Hepatocyte (in vitro differentiated cells): ENCODE measurements around the gene CIDEB. TPM values are rescaled to one million over a fixed set of nuclear protein-coding genes. Genes with fewer than 3 reads are reported as not detected.

Experiments used
- DNase-seq: peaks from one replicate; pipeline ENCODE4 v3.0.0-alpha.2; 2016; ENCODE audit warnings: low spot score
- H2AFZ ChIP-seq: fragments of 200-600 bp; sonication (generic); 2 replicates; pipeline ENCODE4 v1.6.0; 2016; ENCODE audit warnings: antibody characterized with exemption, mild to moderate bottlenecking
- H3K27ac ChIP-seq: fragments of 200-600 bp; sonication (generic); 2 replicates; pipeline ENCODE4 v1.5.1; 2016; ENCODE audit warnings: mild to moderate bottlenecking
- H3K27me3 ChIP-seq: fragments of 200-600 bp; sonication (generic); 2 replicates; pipeline ENCODE4 v1.6.1; 2016
- H3K36me3 ChIP-seq: fragments of 200-600 bp; sonication (generic); replicated peaks from 2 replicates; pipeline ENCODE4 v1.5.1; 2016; ENCODE audit warnings: low read depth; ENCODE audit not compliant: insufficient read depth
- H3K4me1 ChIP-seq: fragments of 200-600 bp; sonication (generic); 2 replicates; pipeline ENCODE4 v1.5.1; 2016; ENCODE audit warnings: mild to moderate bottlenecking, moderate library complexity; ENCODE audit not compliant: insufficient read depth
- H3K4me2 ChIP-seq: fragments of 200-600 bp; sonication (generic); 2 replicates; pipeline ENCODE4 v1.6.0; 2016
- H3K4me3 ChIP-seq: fragments of 200-600 bp; sonication (generic); 2 replicates; pipeline ENCODE4 v1.5.1; 2016; ENCODE audit warnings: mild to moderate bottlenecking
- H3K79me2 ChIP-seq: fragments of 200-600 bp; sonication (generic); 2 replicates; pipeline ENCODE4 v1.6.0; 2017; ENCODE audit warnings: mild to moderate bottlenecking
- H3K9me2 ChIP-seq: fragments of 200-600 bp; sonication (generic); replicated peaks from 2 replicates; pipeline ENCODE4 v1.6.0; 2017; ENCODE audit warnings: mild to moderate bottlenecking; ENCODE audit not compliant: insufficient read depth
- H3K9me3 ChIP-seq: fragments of 200-600 bp; sonication (generic); 2 replicates; pipeline ENCODE4 v1.5.1; 2016; ENCODE audit warnings: low read depth, mild to moderate bottlenecking
- H4K20me1 ChIP-seq: fragments of 200-600 bp; sonication (generic); 2 replicates; pipeline ENCODE4 v1.6.0; 2016; ENCODE audit warnings: mild to moderate bottlenecking; ENCODE audit not compliant: insufficient read depth, poor library complexity, severe bottlenecking
- EZH2 ChIP-seq: fragments of 200-600 bp; sonication (generic); IDR thresholded peaks from 2 replicates; pipeline ENCODE4 v1.6.1; 2016; ENCODE audit warnings: antibody characterized with exemption, mild to moderate bottlenecking, borderline replicate concordance
- EZH2phosphoT487 ChIP-seq: fragments of 200-600 bp; sonication (generic); IDR thresholded peaks from one replicate; pipeline ENCODE4 v1.6.1; 2018; ENCODE audit warnings: antibody characterized with exemption, mild to moderate bottlenecking, low read depth, moderate library complexity; ENCODE audit not compliant: unreplicated experiment, severe bottlenecking
- WGBS: methylation state at CpG from one replicate; pipeline ENCODE4 v1.1.6; 2016; ENCODE audit warnings: low lambda C conversion rate; ENCODE audit errors: missing lambda C conversion rate; 5-methylcytosine and 5-hydroxymethylcytosine counted together
- polyA plus RNA-seq: library from polyadenylated mRNA; unstranded; fragments of >200 nt; fragmentation: Nextera tagmentation; extraction: Ambion mirVana; gene quantifications from 2 replicates; pipeline ENCODE4 v1.2.1, GENCODE V29; 2016
- total RNA-seq: library from RNA; depleted of rRNA; stranded (reverse); fragments of >200 nt; gene quantifications from 2 replicates; pipeline ENCODE4 v1.2.3, GENCODE V29; 2014
- TF ChIP-seq, protein P1 (sequence below): fragments of 200-600 bp; sonication (generic); IDR thresholded peaks from 2 replicates; pipeline ENCODE4 v1.5.1; 2016; ENCODE audit warnings: antibody characterized with exemption, mild to moderate bottlenecking; ENCODE audit not compliant: poor library complexity

Gene CIDEB
- total and polyA plus RNA-seq, 2 experiments from 2014 or later: 43.0 to 59.9 TPM

DNA sequence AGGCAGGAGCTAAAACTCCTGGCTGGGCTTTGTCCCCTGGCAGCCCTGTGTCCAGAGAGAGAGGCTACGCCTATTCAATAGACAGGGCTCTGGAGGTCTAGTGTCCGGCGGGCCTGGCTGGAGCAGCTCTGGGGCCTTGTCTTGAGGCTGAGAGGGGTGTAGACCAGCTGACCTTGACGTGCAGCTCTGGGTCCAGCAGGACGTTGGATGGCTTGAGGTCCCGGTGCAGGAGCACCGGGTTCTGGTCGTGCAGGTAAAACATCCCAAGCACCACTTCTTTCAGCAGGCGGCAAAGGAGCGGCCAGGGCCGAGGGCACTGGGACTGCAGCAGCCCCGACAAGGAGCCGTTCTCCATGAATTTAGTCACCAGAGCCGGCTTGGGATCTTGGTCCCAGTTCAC, 31.1 kb upstream of the CIDEB start:
- Histone ChIP-seq H3K27me3 (peaks cover 54% of the 10 kb centered on the region), H3K36me3 (no peaks in the 10 kb centered on the region), H3K79me2 (no peaks in the 10 kb centered on the region), H2AFZ (no peak overlapping the region), H3K4me2 (peak overlapping the region; percentile 83), H3K4me1 (peaks cover 19% of the 10 kb centered on the region), H3K9me3 (no peaks in the 10 kb centered on the region), H3K4me3 (no peak overlapping the region), H3K9me2 (no peaks in the 10 kb centered on the region), H4K20me1 (no peaks in the 10 kb centered on the region), H3K27ac (no peak overlapping the region)
- no peak for DNase-seq
- TF ChIP-seq EZH2phosphoT487 (no peak), EZH2 (no peak)
- TF ChIP-seq, protein P1, sequence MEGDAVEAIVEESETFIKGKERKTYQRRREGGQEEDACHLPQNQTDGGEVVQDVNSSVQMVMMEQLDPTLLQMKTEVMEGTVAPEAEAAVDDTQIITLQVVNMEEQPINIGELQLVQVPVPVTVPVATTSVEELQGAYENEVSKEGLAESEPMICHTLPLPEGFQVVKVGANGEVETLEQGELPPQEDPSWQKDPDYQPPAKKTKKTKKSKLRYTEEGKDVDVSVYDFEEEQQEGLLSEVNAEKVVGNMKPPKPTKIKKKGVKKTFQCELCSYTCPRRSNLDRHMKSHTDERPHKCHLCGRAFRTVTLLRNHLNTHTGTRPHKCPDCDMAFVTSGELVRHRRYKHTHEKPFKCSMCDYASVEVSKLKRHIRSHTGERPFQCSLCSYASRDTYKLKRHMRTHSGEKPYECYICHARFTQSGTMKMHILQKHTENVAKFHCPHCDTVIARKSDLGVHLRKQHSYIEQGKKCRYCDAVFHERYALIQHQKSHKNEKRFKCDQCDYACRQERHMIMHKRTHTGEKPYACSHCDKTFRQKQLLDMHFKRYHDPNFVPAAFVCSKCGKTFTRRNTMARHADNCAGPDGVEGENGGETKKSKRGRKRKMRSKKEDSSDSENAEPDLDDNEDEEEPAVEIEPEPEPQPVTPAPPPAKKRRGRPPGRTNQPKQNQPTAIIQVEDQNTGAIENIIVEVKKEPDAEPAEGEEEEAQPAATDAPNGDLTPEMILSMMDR: no peak
- 89% methylated on average over 14 of the region's 14 CpGs for WGBS

DNA sequence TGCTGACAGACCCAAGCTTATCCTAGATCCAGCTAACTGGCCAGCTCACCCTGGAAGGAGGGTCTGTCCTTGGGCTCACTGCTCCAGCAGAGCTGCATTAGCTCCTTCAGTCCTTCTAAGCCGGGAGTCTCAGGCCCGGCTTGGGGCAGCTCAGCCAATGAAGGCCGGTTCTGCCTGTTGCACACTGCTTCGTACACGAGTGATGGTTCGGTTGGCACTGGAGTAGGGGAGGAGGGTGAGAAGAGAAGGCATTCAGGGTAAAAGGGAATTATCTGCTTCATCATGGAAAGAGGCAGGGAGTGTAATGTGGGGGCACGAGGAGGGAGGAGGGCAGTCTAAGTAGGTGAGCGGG, 30.0 kb upstream of the CIDEB start:
- TF ChIP-seq EZH2phosphoT487: no peak
- TF ChIP-seq, protein P1: no peak
- TF ChIP-seq EZH2: no peak
- H3K9me2 ChIP-seq: no peaks in the 10 kb centered on the region
- no peak overlapping the region for H2AFZ ChIP-seq
- H4K20me1 ChIP-seq: no peaks in the 10 kb centered on the region
- WGBS: 91% methylated on average over 8 of the region's 8 CpGs
- H3K4me1 ChIP-seq: peaks cover 30% of the 10 kb centered on the region
- no peaks in the 10 kb centered on the region for H3K9me3 ChIP-seq
- H3K79me2 ChIP-seq: no peaks in the 10 kb centered on the region
- H3K4me3 ChIP-seq: no peak overlapping the region
- no peak overlapping the region for H3K27ac ChIP-seq
- H3K36me3 ChIP-seq: no peaks in the 10 kb centered on the region
- H3K4me2 ChIP-seq: no peak overlapping the region
- peaks cover 60% of the 10 kb centered on the region for H3K27me3 ChIP-seq
- no peak for DNase-seq

DNA sequence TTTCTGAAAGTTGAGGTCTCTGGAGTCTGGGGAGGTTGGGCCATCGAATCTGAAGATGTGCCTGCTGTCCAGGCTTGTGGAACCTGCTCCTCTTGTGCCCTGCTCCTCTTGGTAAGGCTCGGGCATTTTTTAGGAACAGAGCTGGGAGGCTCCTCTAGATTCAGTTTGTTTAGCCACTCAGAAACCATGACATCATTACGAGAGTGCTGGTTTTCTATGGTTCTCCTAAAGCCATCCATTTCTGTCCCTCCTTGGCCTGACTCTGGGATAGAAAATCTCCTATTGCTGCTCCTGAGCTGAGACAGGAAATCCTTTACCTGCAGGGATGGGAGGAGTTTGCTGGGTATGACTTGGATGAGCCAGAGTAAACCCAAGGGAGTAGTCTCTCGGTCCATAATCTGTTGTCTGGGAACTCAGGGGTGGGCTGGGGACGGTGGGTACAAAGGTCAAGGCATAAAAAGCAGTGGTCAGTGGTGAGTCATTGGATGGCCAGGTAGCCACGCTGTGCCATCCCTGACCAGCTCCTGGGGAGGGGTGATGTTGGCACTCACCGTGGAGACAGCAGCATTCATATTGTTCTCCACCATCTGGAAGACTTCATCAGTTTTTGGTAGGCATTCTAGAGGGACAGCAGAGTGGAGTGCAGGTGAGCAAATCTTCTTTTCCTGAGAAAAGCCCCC, 29.5 kb upstream of the CIDEB start:
- Histone ChIP-seq H3K9me2 (no peaks in the 10 kb centered on the region), H3K4me3 (no peak overlapping the region), H3K36me3 (no peaks in the 10 kb centered on the region), H2AFZ (no peak overlapping the region), H3K9me3 (no peaks in the 10 kb centered on the region), H4K20me1 (no peaks in the 10 kb centered on the region), H3K4me2 (no peak overlapping the region), H3K27ac (no peak overlapping the region), H3K79me2 (no peaks in the 10 kb centered on the region), H3K4me1 (peaks cover 34% of the 10 kb centered on the region), H3K27me3 (peaks cover 60% of the 10 kb centered on the region)
- no peak for TF ChIP-seq EZH2phosphoT487
- no peak for TF ChIP-seq EZH2
- TF ChIP-seq, protein P1: no peak
- no peak for DNase-seq
- WGBS: 82% methylated on average over 7 of the region's 7 CpGs
